HCT116 (cell line): ENCODE results near the gene MRAP2. TPM values are rescaled to one million over a fixed set of nuclear protein-coding genes. Genes with fewer than 3 reads are reported as not detected.

Experiments used
- ATAC-seq: fragments of 200-7000 bp; cut with Tn5 transposase; 2 replicates; pipeline ENCODE4 v1.9.1; 2020; ENCODE audit warnings: mild to moderate bottlenecking, moderate library complexity
- BruUV-seq: library from RNA; stranded (reverse); fragments of 400-500 nt; replicated peaks from 2 replicates; lab custom pipeline; 2021; lab: Mats Ljungman, UMichigan
- CTCF ChIA-PET: fragments of 300-600 bp; sonication (Branson Sonifier 250); formaldehyde crosslinking; loops from one replicate; lab custom pipeline; 2021; ENCODE audit warnings: antibody characterized with exemption; lab: Charles Lee
- POLR2A ChIA-PET: fragments of 300-600, 350-600 bp; sonication (Branson Sonifier 250); formaldehyde crosslinking; loops from one replicate; lab custom pipeline; 2021; ENCODE audit warnings: antibody characterized with exemption; lab: Charles Lee
- RAD21 ChIA-PET, 2 experiments: fragments of 300-600 bp; sonication (Branson Sonifier 250); formaldehyde crosslinking; loops; one replicate each; lab custom pipeline; 2023; ENCODE audit warnings: low total read pairs in 2 of 2; ENCODE audit not compliant: uncharacterized antibody in 2 of 2, unreplicated experiment in 2 of 2, low non-redundant PET in 1 of 2; lab: Charles Lee
- DNase-seq: peaks from one replicate; pipeline ENCODE4 v3.0.0-alpha.2; 2010; ENCODE audit warnings: low read depth, low spot score
- H2AFZ ChIP-seq: fragments of 200-600 bp; shearing (Covaris generic), sonication (generic); 2 replicates; pipeline ENCODE4 v1.6.1; 2017; ENCODE audit warnings: low read depth, mixed run types, mixed read lengths, antibody characterized with exemption, low read length; ENCODE audit not compliant: poor library complexity, severe bottlenecking
- H3K27ac ChIP-seq: 2 replicates; pipeline ENCODE4 v1.5.1; 2012; ENCODE audit warnings: low read depth, low read length
- H3K27me3 ChIP-seq: fragments of 200-600 bp; sonication (generic); 2 replicates; pipeline ENCODE4 v1.6.1; 2016; ENCODE audit warnings: mixed run types, low read length, mixed read lengths; ENCODE audit not compliant: insufficient read depth
- H3K36me3 ChIP-seq, 2 experiments: fragments of 200-500 bp in 1 of 2; fragments of 200-600 bp in 1 of 2; sonication (Bioruptor generic) in 1 of 2; sonication (generic) in 1 of 2; 2 replicates each; pipeline versions ENCODE4 v1.5.1 to v1.6.1; 2014 to 2016; ENCODE audit warnings: low read length in 2 of 2, inconsistent platforms in 1 of 2, mixed read lengths in 1 of 2, mixed run types in 1 of 2; ENCODE audit not compliant: insufficient read depth in 2 of 2, control insufficient read depth in 1 of 2
- H3K4me1 ChIP-seq, 2 experiments: fragments of 200-600 bp in 1 of 2; sonication (generic) in 1 of 2; 2 replicates each; pipeline versions ENCODE4 v1.5.1 to v1.6.1; 2012 to 2017; ENCODE audit warnings: low read length in 2 of 2, inconsistent platforms in 1 of 2, mild to moderate bottlenecking in 1 of 2, mixed read lengths in 1 of 2, mixed run types in 1 of 2, moderate library complexity in 1 of 2; ENCODE audit not compliant: insufficient read depth in 2 of 2, control insufficient read depth in 1 of 2
- H3K4me2 ChIP-seq: fragments of 200-600 bp; sonication (generic); 2 replicates; pipeline ENCODE4 v1.6.1; 2017; ENCODE audit warnings: mixed run types, low read length, mixed read lengths
- H3K4me3 ChIP-seq, 2 experiments: fragments of 200-600 bp in 1 of 2; sonication (generic) in 1 of 2; replicated peaks in 1 of 2; 2 replicates each; pipeline ENCODE4 v1.5.1; 2011 to 2016; ENCODE audit warnings: low read length in 2 of 2, control low read depth in 1 of 2, low read depth in 1 of 2, mild to moderate bottlenecking in 1 of 2, mixed read lengths in 1 of 2, mixed run types in 1 of 2
- H3K79me2 ChIP-seq: fragments of 200-600 bp; sonication (generic); 2 replicates; pipeline ENCODE4 v1.6.1; 2017; ENCODE audit warnings: mild to moderate bottlenecking, mixed run types, low read length, moderate library complexity, mixed read lengths; ENCODE audit not compliant: insufficient read depth
- H3K9ac ChIP-seq: fragments of 200-600 bp; sonication (generic); 2 replicates; pipeline ENCODE4 v1.6.1; 2016; ENCODE audit warnings: low read length, mixed read lengths
- H3K9me2 ChIP-seq: fragments of 200-600 bp; sonication (generic), shearing (Covaris generic); 2 replicates; pipeline ENCODE4 v1.6.1; 2017; ENCODE audit warnings: mixed run types, mild to moderate bottlenecking, moderate library complexity; ENCODE audit not compliant: insufficient read depth
- H3K9me3 ChIP-seq, 2 experiments: fragments of 200-500 bp in 1 of 2; fragments of 200-600 bp in 1 of 2; sonication (Bioruptor generic) in 1 of 2; sonication (generic) in 1 of 2; 2 replicates each; pipeline ENCODE4 v1.6.1; 2014 to 2017; ENCODE audit warnings: low read length in 2 of 2, mixed read lengths in 2 of 2, inconsistent platforms in 1 of 2, low read depth in 1 of 2, mild to moderate bottlenecking in 1 of 2, mixed run types in 1 of 2, moderate library complexity in 1 of 2; ENCODE audit not compliant: control insufficient read depth in 1 of 2, insufficient read depth in 1 of 2
- H4K20me1 ChIP-seq: fragments of 200-600 bp; sonication (generic), shearing (Covaris generic); 2 replicates; pipeline ENCODE4 v1.6.1; 2017; ENCODE audit warnings: mixed run types, mild to moderate bottlenecking, moderate library complexity; ENCODE audit not compliant: insufficient read depth
- CBX3 ChIP-seq: IDR thresholded peaks from 2 replicates; pipeline ENCODE4 v1.6.1; 2012; ENCODE audit warnings: low read depth
- EGR1 ChIP-seq: IDR thresholded peaks from 2 replicates; pipeline ENCODE4 v1.6.1; 2012; ENCODE audit warnings: low read depth
- EZH2 ChIP-seq: fragments of 200-600 bp; sonication (generic); IDR thresholded peaks from 2 replicates; pipeline ENCODE4 v1.6.1; 2017; ENCODE audit warnings: antibody characterized with exemption, mixed run types
- POLR2A ChIP-seq: IDR thresholded peaks from 2 replicates; pipeline ENCODE4 v1.7.0; 2011; ENCODE audit warnings: borderline replicate concordance; ENCODE audit not compliant: insufficient read depth, insufficient read length; ENCODE audit errors: extremely low read depth
- POLR2AphosphoS5 ChIP-seq: IDR thresholded peaks from 2 replicates; pipeline ENCODE4 v1.6.1; 2011; ENCODE audit warnings: mild to moderate bottlenecking, low read depth, low read length, moderate library complexity
- RAD21 ChIP-seq: IDR thresholded peaks from 2 replicates; pipeline ENCODE4 v1.6.1; 2012; ENCODE audit warnings: low read depth, mild to moderate bottlenecking
- SRF ChIP-seq: IDR thresholded peaks from 2 replicates; pipeline ENCODE4 v1.6.1; 2012; ENCODE audit warnings: low read depth
- TCF7L2 ChIP-seq: IDR thresholded peaks from 2 replicates; pipeline ENCODE4 v1.7.0; 2011; ENCODE audit warnings: borderline replicate concordance, inconsistent platforms; ENCODE audit not compliant: insufficient read depth, insufficient read length; ENCODE audit errors: extremely low read depth
- ZFX ChIP-seq: fragments of 450-650 bp; IDR thresholded peaks from 2 replicates; pipeline ENCODE4 v1.6.1; 2017
- intact Hi-C: fragments of 100-400 bp; cut with micrococcal nuclease; formaldehyde crosslinking; loops from 2 replicates; pipeline ENCODE4 v1.10.0; 2022
- total RNA-seq: library from RNA; stranded (reverse); gene quantifications from one replicate; pipeline ENCODE4 v1.2.1, GENCODE V29; 2021; ENCODE audit not compliant: unreplicated experiment
- TF ChIP-seq, protein P1 (sequence below): IDR thresholded peaks from 2 replicates; pipeline ENCODE4 v1.6.1; 2012; ENCODE audit warnings: low read depth
- TF ChIP-seq, protein P2 (sequence below): IDR thresholded peaks from 2 replicates; pipeline ENCODE4 v1.6.1; 2012
- TF ChIP-seq, protein P3 (sequence below), 3 experiments: fragments of 200-600 bp in 1 of 3; sonication (generic) in 1 of 3; IDR thresholded peaks in 2 of 3; conservative IDR thresholded peaks in 1 of 3; 2 replicates each; pipeline ENCODE4 v1.5.1; 2012 to 2017; ENCODE audit warnings: low read depth in 2 of 3, low read length in 2 of 3, antibody characterized with exemption in 1 of 3, borderline replicate concordance in 1 of 3, control low read depth in 1 of 3, mild to moderate bottlenecking in 1 of 3, mixed read lengths in 1 of 3, mixed run types in 1 of 3, moderate library complexity in 1 of 3; ENCODE audit not compliant: insufficient read depth in 1 of 3

MRAP2 gene
- total RNA-seq, 1 experiment from 2014 or later, result 1.4 TPM

DNA sequence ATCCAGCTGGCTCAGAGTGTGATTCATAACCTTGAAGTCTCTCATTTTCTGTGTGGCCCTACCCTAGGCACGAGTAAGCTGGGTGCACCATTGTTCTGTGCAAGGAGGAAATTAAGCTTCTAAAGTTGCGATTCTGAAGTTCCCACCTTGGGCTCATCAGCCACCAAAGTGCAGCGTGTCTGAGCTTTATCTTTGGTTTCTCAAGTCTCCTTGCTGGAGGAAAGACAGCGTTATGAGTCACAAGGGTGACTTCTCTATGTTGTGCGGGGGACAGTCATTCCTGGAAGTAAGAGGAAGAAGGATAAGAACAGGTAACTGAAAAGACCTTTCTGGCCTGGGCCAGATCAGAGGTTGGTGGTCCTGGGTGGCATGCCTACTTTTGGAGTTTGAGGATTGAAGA, 16.8 kb downstream of the MRAP2 start:
- Histone ChIP-seq H3K4me1 (peaks cover 10 to 18% of the 10 kb centered on the region in 2 experiments), H2AFZ (no peak overlapping the region), H3K27me3 (no peaks in the 10 kb centered on the region), H3K4me3 (no peak overlapping the region), H3K9ac (no peak overlapping the region), H3K4me2 (no peak overlapping the region), H3K27ac (no peak overlapping the region), H3K36me3 (no peaks in the 10 kb centered on the region), H3K79me2 (no peaks in the 10 kb centered on the region), H4K20me1 (no peaks in the 10 kb centered on the region), H3K9me3 (no peaks in the 10 kb centered on the region), H3K9me2 (no peaks in the 10 kb centered on the region)
- intact Hi-C loops, result no loop called here
- DNase-seq, result no peak
- no peak for ATAC-seq
- TF ChIP-seq SRF, result no peak
- TF ChIP-seq, protein P1, sequence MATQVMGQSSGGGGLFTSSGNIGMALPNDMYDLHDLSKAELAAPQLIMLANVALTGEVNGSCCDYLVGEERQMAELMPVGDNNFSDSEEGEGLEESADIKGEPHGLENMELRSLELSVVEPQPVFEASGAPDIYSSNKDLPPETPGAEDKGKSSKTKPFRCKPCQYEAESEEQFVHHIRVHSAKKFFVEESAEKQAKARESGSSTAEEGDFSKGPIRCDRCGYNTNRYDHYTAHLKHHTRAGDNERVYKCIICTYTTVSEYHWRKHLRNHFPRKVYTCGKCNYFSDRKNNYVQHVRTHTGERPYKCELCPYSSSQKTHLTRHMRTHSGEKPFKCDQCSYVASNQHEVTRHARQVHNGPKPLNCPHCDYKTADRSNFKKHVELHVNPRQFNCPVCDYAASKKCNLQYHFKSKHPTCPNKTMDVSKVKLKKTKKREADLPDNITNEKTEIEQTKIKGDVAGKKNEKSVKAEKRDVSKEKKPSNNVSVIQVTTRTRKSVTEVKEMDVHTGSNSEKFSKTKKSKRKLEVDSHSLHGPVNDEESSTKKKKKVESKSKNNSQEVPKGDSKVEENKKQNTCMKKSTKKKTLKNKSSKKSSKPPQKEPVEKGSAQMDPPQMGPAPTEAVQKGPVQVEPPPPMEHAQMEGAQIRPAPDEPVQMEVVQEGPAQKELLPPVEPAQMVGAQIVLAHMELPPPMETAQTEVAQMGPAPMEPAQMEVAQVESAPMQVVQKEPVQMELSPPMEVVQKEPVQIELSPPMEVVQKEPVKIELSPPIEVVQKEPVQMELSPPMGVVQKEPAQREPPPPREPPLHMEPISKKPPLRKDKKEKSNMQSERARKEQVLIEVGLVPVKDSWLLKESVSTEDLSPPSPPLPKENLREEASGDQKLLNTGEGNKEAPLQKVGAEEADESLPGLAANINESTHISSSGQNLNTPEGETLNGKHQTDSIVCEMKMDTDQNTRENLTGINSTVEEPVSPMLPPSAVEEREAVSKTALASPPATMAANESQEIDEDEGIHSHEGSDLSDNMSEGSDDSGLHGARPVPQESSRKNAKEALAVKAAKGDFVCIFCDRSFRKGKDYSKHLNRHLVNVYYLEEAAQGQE, result no peak
- TF ChIP-seq RAD21, result no peak
- no peak for TF ChIP-seq POLR2AphosphoS5
- no peak for TF ChIP-seq CBX3
- TF ChIP-seq EZH2, result no peak
- TF ChIP-seq, protein P2, sequence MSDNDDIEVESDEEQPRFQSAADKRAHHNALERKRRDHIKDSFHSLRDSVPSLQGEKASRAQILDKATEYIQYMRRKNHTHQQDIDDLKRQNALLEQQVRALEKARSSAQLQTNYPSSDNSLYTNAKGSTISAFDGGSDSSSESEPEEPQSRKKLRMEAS, result no peak
- TF ChIP-seq EGR1, result no peak
- TF ChIP-seq, protein P3, sequence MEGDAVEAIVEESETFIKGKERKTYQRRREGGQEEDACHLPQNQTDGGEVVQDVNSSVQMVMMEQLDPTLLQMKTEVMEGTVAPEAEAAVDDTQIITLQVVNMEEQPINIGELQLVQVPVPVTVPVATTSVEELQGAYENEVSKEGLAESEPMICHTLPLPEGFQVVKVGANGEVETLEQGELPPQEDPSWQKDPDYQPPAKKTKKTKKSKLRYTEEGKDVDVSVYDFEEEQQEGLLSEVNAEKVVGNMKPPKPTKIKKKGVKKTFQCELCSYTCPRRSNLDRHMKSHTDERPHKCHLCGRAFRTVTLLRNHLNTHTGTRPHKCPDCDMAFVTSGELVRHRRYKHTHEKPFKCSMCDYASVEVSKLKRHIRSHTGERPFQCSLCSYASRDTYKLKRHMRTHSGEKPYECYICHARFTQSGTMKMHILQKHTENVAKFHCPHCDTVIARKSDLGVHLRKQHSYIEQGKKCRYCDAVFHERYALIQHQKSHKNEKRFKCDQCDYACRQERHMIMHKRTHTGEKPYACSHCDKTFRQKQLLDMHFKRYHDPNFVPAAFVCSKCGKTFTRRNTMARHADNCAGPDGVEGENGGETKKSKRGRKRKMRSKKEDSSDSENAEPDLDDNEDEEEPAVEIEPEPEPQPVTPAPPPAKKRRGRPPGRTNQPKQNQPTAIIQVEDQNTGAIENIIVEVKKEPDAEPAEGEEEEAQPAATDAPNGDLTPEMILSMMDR (IDR thresholded peaks at IDR 0.05 in 2 of 3, conservative IDR thresholded peaks at IDR 0.05 in 1 of 3; ENCODE audit: borderline replicate concordance in 1 of 3, insufficient read depth in 1 of 3, low read depth in 2 of 3, low read length in 2 of 3), result no peak
- TF ChIP-seq TCF7L2, result no peak
- TF ChIP-seq POLR2A, result no peak
- TF ChIP-seq ZFX, result no peak
- ChIA-PET RAD21 (no interaction called here), CTCF (no interaction called here), POLR2A (no interaction called here)
- no TSS peak for BruUV-seq
